HEK293T (cell line): ENCODE results near the gene MLXIPL.

Experiments used
- BHLHE40 ChIP-seq: fragments of 450-650 bp; IDR thresholded peaks from 2 replicates; pipeline ENCODE4 v1.6.1; 2016; ENCODE audit warnings: mild to moderate bottlenecking, moderate library complexity, borderline replicate concordance
- FOXK2 ChIP-seq: fragments of 450-650 bp; IDR thresholded peaks from 2 replicates; pipeline ENCODE4 v1.6.1; 2016; ENCODE audit warnings: mild to moderate bottlenecking

DNA sequence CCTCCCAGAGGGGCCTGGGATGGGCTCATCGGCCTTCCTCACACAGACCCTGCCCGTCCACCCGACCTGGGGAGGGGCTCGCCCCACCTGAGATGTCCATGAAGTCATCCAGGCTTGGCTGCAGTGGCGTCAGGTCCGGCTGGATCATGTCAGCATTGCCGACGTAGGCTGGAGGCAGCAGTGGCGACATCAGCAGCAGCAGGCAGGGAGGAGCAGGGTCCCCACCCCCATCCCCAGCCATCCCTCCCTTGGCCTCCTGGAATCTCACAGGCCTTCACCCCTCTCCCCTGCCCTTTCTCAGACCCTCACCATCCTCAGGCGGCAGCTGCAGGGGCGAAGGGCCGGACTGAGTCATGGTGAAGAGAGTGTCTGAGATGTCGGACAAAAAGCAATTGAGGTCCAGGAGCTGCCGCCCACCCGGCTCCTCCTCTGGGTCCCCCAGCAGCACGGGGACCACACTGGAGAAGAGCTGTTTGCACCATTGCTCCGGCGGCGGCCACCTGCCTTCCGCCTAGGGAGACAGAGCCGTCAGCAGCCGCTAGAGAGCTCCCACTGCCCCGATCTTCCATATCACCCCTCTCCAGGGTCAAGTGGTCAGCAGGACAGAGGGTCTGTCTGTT, 18.6 kb downstream of the MLXIPL start:
- TF ChIP-seq BHLHE40 (no peak), FOXK2 (no peak)
